NCI-H510A treated with DMSO at 0.1 percent for 48 hours (cell line): Measurements from ENCODE around the gene NDST1.
A peak's percentile ranks its signal among the peaks of the same experiment; 100 is the strongest.

ENCODE experiments used
- DNase-seq: peaks from one replicate; lab custom pipeline; 2025; lab: John Stamatoyannopoulos, UW

The NDST1 gene

DNA sequence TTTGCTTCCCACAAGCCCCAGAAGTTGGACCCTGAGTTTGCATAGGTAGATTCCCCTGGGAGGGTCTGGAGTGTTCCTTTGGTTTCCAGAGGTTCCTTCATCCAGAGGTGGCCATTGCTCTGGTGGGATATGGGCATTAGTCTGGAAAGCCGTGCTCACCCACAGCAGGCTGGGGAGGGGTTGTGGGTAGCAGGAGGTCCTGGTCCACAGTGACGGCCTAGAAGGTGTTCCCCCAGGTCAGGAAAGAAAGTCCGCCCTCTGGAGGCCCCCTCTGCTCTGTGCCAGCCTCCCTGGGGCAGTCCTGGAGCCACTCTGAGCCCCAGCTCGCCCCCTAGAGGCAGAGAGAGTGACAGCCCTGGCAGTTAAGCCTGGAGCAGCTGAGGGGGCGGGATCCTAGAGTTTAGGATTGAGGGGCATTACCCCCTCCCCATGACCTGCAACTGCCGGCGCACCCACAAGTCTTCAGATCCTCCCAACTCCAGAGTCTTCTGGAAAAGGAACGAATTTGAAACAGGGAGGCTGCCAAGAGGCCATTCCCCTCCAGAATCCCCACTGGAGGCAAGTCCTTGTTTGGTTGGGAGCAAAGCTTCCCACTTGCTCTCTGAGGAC is 36.8 kb downstream of the NDST1 start:
- DNase-seq = peak; percentile 16

DNA sequence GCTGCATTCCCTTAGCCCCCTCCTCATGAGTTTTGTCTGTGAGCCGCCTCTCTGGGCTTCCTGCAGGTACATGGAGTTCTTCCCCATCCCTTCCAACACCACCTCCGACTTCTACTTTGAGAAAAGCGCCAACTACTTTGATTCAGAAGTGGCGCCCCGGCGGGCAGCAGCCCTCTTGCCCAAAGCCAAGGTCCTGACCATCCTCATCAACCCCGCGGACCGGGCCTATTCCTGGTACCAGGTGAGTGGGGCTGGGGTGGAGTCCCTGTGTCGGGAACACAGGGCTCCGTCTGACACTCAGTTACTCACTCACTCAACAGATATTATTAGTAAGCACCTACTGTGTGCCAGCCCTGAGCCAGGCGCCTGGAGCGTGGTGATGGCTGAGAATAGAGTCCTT is 37.3 kb downstream of the NDST1 start:
- DNase-seq = no peak

DNA sequence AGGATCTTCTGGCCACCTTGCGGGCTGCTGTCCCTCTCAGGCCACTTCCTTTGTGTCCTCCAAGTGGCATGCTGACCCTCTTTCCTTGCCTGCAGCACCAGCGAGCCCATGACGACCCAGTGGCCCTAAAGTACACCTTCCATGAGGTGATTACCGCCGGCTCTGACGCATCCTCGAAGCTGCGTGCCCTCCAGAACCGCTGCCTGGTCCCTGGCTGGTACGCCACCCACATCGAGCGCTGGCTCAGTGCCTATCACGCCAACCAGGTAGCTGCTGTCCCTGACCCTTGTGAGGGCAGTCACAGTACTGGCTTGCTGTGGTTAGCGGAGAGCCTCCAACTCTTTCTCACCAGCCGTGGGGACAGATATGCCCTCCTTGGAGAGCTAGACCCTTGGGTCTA is 40.2 kb downstream of the NDST1 start:
- DNase-seq = no peak

DNA sequence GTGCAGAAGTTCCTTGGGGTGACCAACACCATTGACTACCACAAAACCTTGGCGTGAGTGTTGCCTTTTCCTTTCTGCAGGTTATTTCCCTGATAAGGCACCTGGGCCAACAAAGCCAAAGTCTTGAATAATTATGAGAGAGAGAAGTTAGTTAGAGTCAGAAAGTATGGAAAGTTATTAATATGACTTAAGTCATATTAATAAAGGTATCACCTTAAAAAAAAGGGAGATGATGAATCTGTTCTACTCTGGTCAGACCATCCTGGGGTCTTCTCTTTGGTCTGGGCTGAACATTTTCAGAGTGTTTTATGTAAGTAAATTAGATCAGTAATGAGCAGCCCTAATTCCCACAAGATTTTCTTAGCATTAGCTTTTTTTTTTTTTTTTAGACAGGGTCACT is 41.8 kb downstream of the NDST1 start:
- DNase-seq = no peak

DNA sequence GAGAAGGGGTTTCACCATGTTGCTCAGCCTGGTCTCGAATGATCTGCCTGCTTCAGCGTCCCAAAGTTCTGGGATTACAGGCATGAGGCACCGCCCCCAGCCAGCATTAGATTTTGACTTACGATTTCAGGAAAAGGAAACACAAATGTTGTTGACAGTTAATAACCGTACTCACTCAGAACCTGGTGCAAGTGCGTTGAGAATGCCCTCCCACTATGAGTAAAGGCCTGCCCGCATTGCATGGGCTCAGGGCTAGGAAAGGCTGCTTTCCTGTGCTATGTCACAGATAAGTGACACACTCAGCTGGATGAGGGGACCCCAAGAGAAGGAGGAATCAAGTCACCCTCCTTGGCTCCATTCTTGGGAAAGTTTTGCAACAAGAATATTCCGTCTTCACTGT is 42.4 kb downstream of the NDST1 start:
- DNase-seq = no peak

DNA sequence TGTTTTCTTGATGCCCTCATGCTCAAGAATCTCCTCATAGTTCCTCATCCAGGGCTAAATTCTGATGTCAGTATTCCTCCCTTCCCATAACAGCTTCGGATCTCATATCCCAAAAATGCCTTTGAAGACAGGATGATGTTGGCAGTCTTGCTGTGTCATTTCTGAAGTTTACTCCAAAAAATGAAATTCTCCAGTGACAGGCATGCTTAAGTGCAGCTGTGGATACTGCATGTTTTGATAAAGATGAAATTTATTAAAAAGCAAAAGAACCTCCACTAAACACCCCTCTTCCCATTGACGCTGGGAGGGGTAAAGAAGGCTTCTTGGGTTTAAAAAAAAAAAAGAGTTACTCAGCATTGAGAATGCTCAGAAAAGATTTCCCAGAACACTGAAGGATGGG is 43.1 kb downstream of the NDST1 start:
- DNase-seq = no peak

DNA sequence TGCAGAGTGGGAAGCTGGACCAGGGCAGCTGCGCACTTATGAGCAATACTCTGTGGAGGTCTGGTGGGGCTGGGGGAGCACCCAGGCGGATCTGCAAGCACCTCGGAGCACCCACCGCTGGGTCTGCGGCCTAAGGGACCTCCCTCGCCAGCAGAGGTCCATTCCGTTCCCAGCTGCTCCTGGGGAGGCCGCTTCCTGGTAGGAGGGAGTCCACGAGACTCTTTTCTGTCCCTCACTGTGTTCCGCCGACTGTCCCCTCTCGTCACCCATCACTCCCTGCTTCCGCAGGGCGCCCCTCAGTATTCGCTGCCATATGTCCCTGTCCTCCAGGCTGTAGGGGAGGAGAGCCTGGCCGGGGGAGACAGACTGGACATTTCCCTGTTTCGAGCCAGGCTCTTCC is 45.5 kb downstream of the NDST1 start:
- no peak for DNase-seq

DNA sequence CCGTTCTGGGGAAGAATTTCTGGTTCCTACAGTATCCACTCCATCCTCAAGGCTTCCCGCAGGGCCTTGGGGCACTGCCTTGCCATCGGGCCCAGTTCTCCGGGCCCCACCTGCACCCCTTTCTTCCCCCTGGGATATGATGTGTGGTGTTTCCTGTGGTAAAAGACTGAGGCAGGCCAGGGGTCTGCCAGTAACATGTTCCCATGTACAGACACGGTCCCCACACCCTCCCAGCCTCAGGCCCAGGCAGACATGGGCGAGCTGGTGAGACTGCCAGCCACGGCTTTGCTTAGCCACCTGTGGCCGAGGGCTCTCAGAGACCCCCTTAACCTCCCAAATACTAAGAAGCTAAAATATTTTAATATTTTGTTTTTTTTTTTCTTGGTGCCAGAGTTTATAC is 46.0 kb downstream of the NDST1 start:
- no peak for DNase-seq

DNA sequence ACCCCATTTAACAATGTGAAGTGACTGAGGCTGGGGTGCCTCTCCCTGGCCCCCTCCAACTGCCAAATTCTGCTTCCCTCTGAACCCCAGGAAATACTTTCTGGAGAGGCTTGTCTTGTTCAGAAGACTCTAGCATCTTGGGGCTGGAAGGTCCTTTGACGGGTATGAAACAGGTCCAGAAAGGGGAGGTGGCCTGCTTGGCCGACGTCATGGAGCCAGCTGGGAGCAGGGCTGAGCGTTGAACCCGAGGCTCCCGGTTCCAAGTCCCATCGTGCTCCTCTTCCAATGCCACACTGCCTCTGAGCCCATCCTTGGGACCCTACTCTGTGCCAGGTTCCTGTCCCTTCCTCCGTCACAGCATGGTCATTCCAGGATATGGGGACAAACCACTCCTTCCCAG is 46.9 kb downstream of the NDST1 start:
- DNase-seq = no peak

DNA sequence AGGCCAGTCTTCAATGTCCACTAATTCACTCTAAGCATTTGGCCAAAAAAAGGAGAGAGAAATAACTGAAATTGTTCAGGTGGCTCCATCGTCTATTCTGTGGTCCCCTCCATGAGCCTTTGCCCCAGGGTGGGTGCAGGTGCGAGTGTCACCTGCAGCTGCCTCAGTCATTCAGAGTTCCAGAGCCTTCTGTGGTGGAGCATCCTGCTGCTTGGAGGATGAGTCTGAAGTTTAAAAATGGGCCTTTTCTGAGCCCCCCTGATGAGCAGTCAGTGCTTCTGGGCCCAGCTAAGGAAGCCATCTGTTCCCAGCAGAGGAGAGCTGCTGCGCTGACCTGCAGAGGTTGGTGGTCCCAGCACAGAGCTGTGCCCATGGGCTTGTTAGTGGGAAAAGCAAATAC is 48.2 kb downstream of the NDST1 start:
- DNase-seq = no peak

DNA sequence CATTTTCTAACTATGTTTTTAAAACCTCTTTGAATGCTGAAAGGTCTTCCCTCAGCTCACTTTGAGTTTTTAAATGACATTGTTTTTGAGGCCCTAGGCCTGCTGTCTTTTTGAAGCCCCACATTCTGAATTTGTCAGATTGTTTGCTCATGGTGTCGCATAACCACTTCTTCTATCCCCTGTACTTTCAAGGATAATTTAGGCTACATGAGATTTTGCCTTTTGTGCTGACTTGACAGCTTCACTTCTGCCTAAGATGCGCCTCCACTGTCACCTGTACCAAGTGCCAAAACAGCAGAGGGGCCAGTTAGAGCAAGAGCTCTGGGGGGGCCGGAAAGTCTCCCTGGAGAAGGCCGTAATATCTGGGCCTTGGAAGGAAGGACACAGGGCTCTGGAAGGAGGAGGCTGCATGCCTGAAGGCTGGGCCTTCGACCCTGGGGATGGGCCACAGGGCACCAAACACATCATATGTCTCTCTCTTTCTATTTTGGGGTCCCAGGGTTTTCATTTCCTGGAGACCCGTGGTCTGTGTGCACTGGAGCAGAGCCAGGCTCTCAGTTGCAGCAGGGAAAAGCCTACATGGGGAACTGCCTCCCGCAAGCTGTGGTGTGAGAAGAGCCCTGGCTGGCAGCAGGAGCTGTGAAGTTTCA is 49.1 kb downstream of the NDST1 start:
- no peak for DNase-seq

DNA sequence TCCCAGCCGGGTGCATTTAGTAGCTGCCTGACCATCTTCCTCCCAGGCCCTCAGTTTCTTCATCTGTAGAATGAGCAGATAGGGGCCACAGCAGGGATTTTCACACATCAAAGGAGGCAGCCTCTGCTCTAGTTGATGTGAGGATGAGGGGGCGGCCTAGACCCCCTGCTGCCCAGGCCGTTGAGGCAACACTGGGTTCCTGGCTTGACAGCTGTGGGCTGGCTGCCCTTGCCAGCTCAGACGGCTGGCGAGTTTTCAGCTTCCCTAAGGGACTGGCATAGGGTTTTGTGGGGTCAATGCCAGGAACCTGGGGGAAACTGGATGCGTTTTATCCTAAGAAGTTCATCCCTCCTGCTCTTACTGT is 49.6 kb downstream of the NDST1 start:
- DNase-seq = no peak

DNA sequence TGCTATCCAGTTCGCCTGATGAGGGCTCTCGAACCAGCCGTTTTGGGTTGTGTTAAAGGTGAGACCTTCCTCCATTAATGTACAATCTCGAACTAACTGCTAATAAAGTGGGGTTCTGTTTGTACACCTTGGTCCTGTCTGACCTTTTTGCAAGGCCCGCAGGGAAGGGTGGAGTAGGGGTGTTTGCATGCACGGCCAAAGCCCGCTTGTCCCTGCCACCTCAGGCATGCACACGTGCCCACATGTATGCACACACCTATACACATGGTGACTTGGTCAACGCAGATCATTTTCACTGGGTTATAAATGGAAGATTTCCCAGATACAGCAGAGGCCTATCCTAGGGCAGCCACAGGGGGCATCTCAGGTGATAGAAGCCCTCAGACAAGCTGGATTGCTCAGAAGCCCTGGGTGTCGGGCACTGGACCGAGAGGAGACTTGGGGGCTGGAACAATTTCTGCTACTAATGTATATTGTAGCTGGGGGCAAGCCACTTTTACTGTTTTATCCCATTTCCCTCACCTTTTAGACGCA is 50.2 kb downstream of the NDST1 start:
- no peak for DNase-seq

DNA sequence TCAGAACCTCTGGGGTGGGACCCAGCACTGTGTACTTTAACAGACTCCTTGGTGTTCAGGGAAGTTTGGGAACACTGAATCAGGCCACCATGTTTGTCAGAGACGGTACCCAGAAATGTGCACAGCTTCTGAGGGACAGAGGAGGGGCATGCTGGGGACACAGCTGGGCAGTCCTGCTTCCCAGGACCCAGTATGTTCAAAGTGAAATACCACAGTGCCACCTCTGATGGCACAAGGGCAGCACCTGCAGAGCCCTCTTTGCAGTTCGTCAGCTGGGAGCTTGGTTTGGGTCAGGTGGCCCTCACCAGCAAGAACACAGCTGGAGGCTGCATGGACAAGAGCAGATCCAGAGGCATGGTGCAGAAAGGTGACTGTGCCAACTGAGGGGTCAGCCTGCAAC is 51.2 kb downstream of the NDST1 start:
- no peak for DNase-seq

DNA sequence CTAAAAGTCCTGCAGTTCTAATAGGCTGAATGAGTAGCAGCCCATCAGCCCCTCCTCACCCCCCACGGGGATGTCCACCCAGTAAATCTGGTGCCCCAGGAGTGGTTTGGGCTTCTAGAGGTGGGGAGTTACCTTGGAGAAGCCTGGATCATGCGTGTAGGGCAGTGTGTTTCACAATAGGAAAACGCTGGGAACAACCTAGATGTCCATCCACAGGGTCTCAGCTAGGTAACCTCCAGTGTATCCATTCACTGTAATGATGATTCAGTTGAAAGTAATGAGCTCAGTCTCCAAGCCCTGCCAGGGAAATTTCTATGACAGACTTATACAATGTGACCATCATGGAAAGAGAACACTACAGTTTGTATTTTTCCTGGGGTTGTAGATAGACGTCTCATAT is 51.8 kb downstream of the NDST1 start:
- DNase-seq = no peak

DNA sequence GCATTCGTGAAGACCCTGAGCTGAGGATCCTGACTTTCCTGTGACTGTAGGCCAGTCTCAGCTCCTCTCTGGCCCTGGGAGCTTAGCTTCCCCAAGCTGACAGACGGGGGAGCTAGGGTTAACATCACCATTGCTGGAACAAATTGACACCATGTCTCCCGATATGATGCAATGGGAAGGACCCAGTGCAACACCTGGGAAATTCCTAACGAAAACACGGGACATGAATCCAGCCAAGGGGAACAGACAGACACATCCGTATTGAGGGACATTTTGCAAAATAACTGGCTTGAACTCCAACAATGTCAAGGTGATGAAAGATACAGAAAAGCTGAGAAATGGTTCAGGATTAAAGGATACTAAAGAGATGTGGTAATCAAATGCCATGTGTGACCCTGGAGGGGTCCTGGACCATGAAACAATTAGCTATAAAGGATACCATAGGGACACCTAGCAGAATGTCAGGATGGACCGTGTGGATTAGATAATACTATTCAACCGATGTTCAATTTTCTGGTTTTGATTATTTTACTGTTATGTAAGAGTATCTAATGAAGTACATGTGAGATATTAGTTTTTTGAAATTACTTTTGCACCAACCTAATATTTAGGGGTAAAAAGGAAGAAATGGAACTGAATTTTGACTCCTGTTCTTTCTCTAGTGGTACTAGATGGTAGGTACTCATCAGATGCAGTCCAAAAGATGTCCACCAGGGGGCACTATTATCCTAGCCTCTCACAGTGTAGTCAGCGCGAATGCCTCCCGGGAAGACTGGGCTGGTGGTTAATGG is 52.7 kb downstream of the NDST1 start:
- peak; percentile 71 for DNase-seq

DNA sequence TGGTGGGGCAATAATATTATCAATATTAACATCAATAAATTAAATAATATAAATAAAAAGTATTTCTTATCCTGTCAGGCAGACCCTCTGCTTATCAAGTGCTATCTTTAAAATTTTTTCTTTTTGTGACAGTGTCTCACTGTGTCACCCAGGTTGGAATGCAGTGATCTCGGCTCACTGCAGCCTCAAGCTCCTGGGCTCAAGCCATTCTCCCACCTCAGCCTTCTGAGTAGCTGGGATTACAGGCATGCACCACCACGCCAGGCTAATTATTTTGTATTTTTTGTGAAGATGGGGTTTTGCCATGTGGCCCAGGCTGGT is 53.2 kb downstream of the NDST1 start:
- DNase-seq = no peak

DNA sequence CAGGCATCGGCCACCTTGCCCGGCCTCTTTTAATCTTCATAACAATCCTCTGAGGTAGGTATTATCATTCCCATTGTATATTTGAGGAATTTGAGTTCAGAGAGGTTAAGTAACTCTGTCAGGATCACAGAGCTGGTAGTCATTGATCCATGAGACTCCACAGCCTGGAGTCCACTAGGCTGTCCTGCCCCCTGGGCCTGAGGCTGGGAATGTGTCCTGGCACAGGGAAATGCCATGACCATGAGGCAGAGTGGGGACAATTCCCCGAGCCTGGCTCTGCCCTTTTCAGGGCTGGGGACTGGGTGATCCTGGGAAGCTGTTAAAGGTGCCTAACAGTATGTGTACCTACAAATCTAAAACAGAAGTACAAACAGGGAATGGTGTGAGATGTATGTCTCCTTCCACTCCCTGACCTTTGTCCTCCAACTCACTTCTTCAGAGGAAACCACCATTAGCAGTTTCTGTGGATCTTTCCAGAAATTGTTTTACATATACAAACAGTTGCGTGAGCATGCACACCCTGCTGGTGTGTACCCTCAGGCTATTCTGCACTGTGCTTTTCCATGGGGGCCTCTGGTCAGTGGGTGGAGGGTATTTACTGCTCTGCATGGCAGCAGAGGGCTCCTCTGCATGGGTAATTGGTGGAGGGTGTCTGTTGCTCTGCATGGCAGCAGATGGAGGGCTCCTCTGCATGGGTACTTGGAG is 53.8 kb downstream of the NDST1 start:
- no peak for DNase-seq

DNA sequence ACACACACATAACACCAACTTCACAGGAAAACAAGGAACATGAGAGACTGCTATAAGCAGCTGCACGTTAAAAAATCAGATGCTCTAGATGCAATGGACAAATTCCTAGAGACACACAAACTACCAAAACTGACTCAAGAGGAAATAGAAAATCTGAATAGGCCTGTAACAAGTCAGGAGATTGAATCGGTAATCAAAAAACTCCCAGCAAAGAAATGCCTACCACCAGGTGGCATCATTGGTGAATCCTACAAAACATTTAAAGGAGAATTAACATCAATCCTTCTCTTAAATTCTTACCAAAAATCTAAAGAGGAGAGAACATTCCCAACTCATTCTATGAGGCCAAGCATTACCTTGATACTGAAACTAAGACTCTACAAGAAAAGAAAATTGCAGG is 54.9 kb downstream of the NDST1 start:
- peak; percentile 3 for DNase-seq

DNA sequence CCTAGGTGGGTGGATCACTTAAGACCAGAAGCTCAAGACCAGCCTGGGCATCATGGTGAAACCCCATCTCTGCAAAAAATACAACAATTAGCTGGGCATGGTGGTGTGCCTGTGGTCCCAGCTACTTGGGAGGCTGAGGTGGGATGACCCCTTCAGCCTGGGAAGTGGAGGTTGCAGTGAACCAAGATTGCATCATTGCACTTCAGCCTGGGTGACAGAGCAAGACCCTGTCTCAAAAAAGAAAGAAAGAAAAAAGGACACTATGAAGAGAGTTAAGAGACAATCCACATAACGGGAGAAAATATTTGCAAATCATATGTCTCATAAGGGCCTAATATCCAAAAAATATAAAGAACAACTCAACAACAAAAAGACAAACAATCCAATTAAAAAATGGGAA is 57.9 kb downstream of the NDST1 start:
- no peak for DNase-seq

DNA sequence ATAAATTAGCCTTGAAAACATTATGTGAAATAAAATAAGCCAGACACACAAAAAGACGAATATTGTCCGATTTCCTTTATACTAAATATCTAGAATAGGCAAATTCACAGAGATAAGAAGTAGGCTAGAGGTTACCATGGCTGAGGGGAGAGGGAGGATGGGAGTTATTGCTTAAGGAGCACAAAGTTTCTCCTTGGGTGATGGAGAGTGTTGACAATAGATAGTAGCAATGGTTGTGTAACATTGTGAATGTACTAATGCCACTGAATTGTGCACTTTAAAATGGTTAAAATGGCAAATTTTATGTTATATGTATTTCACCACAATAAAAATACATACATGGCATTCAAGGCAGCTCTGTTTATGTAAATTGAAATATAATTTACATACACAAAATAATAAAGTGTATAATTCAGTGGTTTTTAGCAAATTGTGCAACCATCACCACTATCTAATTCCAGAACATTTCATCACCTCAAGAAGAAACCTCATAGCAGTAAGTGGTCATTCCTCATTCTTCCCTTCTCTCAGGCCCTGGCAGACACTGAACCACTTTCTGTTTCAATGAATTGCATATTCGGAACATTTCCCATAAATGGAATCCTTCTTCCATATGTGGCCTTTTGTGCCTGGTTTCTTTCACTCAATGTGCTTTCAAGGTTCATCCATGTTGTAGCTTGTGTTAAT is 59.2 kb downstream of the NDST1 start:
- DNase-seq = no peak

DNA sequence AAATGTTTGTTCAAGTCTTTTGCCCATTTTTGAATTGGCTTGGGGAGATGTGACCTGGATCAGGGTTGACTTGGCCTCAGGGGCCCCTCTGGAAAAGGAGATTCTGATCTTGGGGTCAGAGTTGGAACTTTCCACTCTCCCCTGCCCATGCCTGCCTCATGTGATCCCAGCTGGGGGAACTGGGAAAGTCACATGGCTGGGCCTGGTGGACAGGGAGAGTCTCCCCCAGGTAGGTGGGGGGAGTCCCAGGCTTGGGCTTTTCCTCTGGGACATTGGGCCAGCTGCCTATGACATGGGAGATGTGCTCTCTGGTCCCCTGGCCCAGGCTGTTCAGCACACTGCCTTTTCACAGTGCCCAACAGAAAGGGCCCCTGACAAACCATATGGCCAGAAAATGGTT is 60.7 kb downstream of the NDST1 start:
- DNase-seq = no peak
